ENCODE data around the gene THTPA. TPM values are rescaled to one million over a fixed set of nuclear protein-coding genes. Genes with fewer than 3 reads are reported as not detected.
A peak's percentile ranks its signal among the peaks of the same experiment; 100 is the strongest.

THTPA gene
- total and polyA plus RNA-seq, 2 donors (not counting 1 experiment from before 2014, with no cell fraction given) = 17.0 to 21.4 TPM

GRCh38 chr14:23539248-23540140 is 16.6 kb upstream of the THTPA start:
- Histone ChIP-seq H3K4me2 (replicated peaks; ENCODE audit: low read depth, low read length, poor library complexity, severe bottlenecking) (no peak overlapping the region), H3K4me1 (ENCODE audit: control insufficient read depth in 2 of 2, insufficient read depth in 2 of 2, low read length in 2 of 2) (no peaks in the 10 kb centered on the region), H2AFZ (ENCODE audit: insufficient read depth, low read depth, low read length, poor library complexity, severe bottlenecking) (no peak overlapping the region), H4K20me1 (ENCODE audit: control insufficient read depth, insufficient read depth, low read length, poor library complexity, severe bottlenecking) (no peaks in the 10 kb centered on the region), H3K27ac (ENCODE audit: low read length in 2 of 2) (no peak overlapping the region), H3K9me3 (ENCODE audit: control extremely low read depth in 1 of 3, control insufficient read depth in 2 of 3, insufficient read depth in 1 of 3, low read length in 2 of 3) (no peaks in the 10 kb centered on the region), H3K79me2 (ENCODE audit: control insufficient read depth, insufficient read depth, low read length) (no peaks in the 10 kb centered on the region), H3K27me3 (replicated peaks in 1 of 4; ENCODE audit: control extremely low read depth in 1 of 4, control insufficient read depth in 3 of 4, insufficient read depth in 4 of 4, low read length in 3 of 4) (peaks cover 0 to 5% (median 0%) of the 10 kb centered on the region in 4 experiments), H3K9ac (ENCODE audit: low read length) (no peak overlapping the region), H3K4me3 (ENCODE audit: control extremely low read depth in 1 of 5, extremely low read depth in 1 of 5, insufficient read depth in 1 of 5, low read depth in 2 of 5, low read length in 4 of 5) (no peak overlapping the region), H3K36me3 (replicated peaks in 1 of 2; ENCODE audit: control extremely low read depth in 1 of 2, control insufficient read depth in 1 of 2, extremely low read depth in 1 of 2, insufficient read depth in 2 of 2, low read length in 1 of 2) (no peaks in the 10 kb centered on the region)
- DNase-seq (peak; percentile 55), ATAC-seq (ENCODE audit: low read depth) (peak; percentile 74)
- TF ChIP-seq EZH2 (IDR thresholded peaks at IDR 0.05; ENCODE audit: borderline replicate concordance, insufficient read depth, low read depth, low read length, poor library complexity, severe bottlenecking) (no peak), CTCF (IDR thresholded peaks at IDR 0.05) (peak; percentile 78)
- H3K4me1 Mint-ChIP-seq = no peaks in the 10 kb centered on the region
- 66% methylated on average over 5 of the region's 10 CpGs for WGBS (ENCODE audit: insufficient coverage)
- intact Hi-C loops (cut with micrococcal nuclease) = loop anchor here (1.0 kb wide), 2 partner anchors 12 to 20 kb away; partner anchors contain the start of gene ZFHX2
- H3K4me3 Mint-ChIP-seq = no peak overlapping the region
- no peaks in the 10 kb centered on the region for H3K9me3 Mint-ChIP-seq (ENCODE audit: insufficient read depth)
- peaks cover 3% of the 10 kb centered on the region for H3K27me3 Mint-ChIP-seq
- CTCF ChIA-PET = interaction anchor here (0.6 to 7.7 kb wide), 11 partner anchors 10 to 1057 kb away, joined by 3 to 80 read pairs (median 4); partner anchors contain the start of genes DHRS2, THTPA and ZFHX2
- POLR2A ChIA-PET = no interaction called here
- H3K27ac Mint-ChIP-seq = no peak overlapping the region

- Histone ChIP-seq H2AFZ (ENCODE audit: insufficient read depth, low read depth, low read length, poor library complexity, severe bottlenecking) (no peak overlapping the region), H3K27me3 (replicated peaks in 1 of 4; ENCODE audit: control extremely low read depth in 1 of 4, control insufficient read depth in 3 of 4, insufficient read depth in 4 of 4, low read length in 3 of 4) (peaks cover 0 to 5% (median 0%) of the 10 kb centered on the region in 4 experiments), H3K4me2 (replicated peaks; ENCODE audit: low read depth, low read length, poor library complexity, severe bottlenecking) (no peak overlapping the region), H3K79me2 (ENCODE audit: control insufficient read depth, insufficient read depth, low read length) (no peaks in the 10 kb centered on the region), H3K36me3 (replicated peaks in 1 of 2; ENCODE audit: control extremely low read depth in 1 of 2, control insufficient read depth in 1 of 2, extremely low read depth in 1 of 2, insufficient read depth in 2 of 2, low read length in 1 of 2) (no peaks in the 10 kb centered on the region), H3K9ac (ENCODE audit: low read length) (no peak overlapping the region), H3K4me1 (ENCODE audit: control insufficient read depth in 2 of 2, insufficient read depth in 2 of 2, low read length in 2 of 2) (no peaks in the 10 kb centered on the region), H3K27ac (ENCODE audit: low read length in 2 of 2) (no peak overlapping the region), H4K20me1 (ENCODE audit: control insufficient read depth, insufficient read depth, low read length, poor library complexity, severe bottlenecking) (no peaks in the 10 kb centered on the region), H3K4me3 (ENCODE audit: control extremely low read depth in 1 of 5, extremely low read depth in 1 of 5, insufficient read depth in 1 of 5, low read depth in 2 of 5, low read length in 4 of 5) (no peak overlapping the region), H3K9me3 (ENCODE audit: control extremely low read depth in 1 of 3, control insufficient read depth in 2 of 3, insufficient read depth in 1 of 3, low read length in 2 of 3) (no peaks in the 10 kb centered on the region)
- TF ChIP-seq EZH2 (IDR thresholded peaks at IDR 0.05; ENCODE audit: borderline replicate concordance, insufficient read depth, low read depth, low read length, poor library complexity, severe bottlenecking) (no peak), CTCF (IDR thresholded peaks at IDR 0.05) (no peak)
- ChIA-PET CTCF (interaction anchor here (0.6 to 7.7 kb wide), 8 partner anchors 11 to 562 kb away, joined by 3 to 80 read pairs (median 4); partner anchors contain the start of genes DHRS2, THTPA and ZFHX2), POLR2A (no interaction called here)
- 100% methylated on average over 3 of the region's 4 CpGs for WGBS (ENCODE audit: insufficient coverage)
- Mint-ChIP-seq H3K4me3 (no peak overlapping the region), H3K27me3 (peaks cover 3% of the 10 kb centered on the region), H3K9me3 (ENCODE audit: insufficient read depth) (no peaks in the 10 kb centered on the region), H3K4me1 (no peaks in the 10 kb centered on the region), H3K27ac (no peak overlapping the region)
- no peak for ATAC-seq (ENCODE audit: low read depth)
- intact Hi-C loops (cut with micrococcal nuclease) = no loop called here
- no peak for DNase-seq
Observed at GRCh38 chr14:23540141-23540469, 16.0 kb upstream of the THTPA start.
